Vagina (tissue), 2 donors: ENCODE measurements around the gene B4GALNT1.

Experiments
- POLR2AphosphoS5 ChIP-seq, 2 donors: sonication (generic); formaldehyde crosslinking; IDR thresholded peaks; one replicate each; pipeline ENCODE4 v1.9.0; 2017; ENCODE audit warnings: antibody characterized with exemption in 2 of 2, mild to moderate bottlenecking in 2 of 2, low read depth in 1 of 2; ENCODE audit not compliant: insufficient read depth in 1 of 2
- TF ChIP-seq, protein P1 (sequence below), 3 experiments: fragments of 450-650 bp in 2 of 3; fragments of 200-600 bp in 1 of 3; sonication (generic) in 1 of 3; IDR thresholded peaks; one replicate each; pipeline ENCODE4 v1.5.1; 2017 to 2019; ENCODE audit warnings: antibody characterized with exemption in 3 of 3, mild to moderate bottlenecking in 2 of 3, moderate library complexity in 2 of 3

DNA sequence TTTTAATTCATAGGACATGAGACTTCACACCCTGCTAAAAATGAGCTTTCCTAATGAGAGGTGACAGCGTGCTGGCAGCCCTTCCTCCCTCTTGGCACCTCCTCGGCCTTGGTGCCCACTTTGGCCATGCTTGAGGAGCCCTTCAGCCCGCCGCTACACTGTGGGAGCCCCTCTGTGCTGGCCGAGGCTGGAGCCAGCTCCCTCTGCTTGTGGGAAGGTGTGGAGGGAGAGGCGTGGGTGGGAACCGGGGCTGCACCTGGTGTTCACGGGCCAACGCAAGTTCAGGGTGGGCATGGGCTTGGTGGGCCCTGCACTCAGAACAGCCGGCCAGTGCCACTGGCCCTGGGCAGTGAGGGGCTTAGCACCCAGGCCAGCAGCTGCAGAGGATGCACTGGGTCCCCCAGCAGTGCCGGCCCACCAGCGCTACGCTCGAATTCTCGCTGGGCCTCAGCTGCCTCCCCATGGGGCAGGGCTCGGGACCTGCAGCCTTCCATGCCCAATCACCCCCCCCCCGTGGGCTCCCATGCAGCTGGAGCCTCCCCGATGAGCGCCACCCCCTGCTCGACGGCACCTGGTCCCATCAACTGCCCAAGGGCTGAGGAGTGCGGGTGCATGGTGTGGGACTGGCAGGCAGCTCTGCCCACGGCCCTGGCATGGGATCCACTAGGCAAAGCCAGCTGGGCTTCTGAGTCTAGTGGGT, 22.7 kb upstream of the B4GALNT1 start:
- no peak for TF ChIP-seq POLR2AphosphoS5 (IDR thresholded peaks at IDR 0.05; ENCODE audit: insufficient read depth in 1 of 2, low read depth in 1 of 2)
- TF ChIP-seq, protein P1, sequence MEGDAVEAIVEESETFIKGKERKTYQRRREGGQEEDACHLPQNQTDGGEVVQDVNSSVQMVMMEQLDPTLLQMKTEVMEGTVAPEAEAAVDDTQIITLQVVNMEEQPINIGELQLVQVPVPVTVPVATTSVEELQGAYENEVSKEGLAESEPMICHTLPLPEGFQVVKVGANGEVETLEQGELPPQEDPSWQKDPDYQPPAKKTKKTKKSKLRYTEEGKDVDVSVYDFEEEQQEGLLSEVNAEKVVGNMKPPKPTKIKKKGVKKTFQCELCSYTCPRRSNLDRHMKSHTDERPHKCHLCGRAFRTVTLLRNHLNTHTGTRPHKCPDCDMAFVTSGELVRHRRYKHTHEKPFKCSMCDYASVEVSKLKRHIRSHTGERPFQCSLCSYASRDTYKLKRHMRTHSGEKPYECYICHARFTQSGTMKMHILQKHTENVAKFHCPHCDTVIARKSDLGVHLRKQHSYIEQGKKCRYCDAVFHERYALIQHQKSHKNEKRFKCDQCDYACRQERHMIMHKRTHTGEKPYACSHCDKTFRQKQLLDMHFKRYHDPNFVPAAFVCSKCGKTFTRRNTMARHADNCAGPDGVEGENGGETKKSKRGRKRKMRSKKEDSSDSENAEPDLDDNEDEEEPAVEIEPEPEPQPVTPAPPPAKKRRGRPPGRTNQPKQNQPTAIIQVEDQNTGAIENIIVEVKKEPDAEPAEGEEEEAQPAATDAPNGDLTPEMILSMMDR (IDR thresholded peaks at IDR 0.05): no peak
